ENCODE results near the gene ABCC11. TPM values are rescaled to one million over a fixed set of nuclear protein-coding genes. Genes with fewer than 3 reads are reported as not detected.

Gene ABCC11
- total RNA-seq, 2 donors from 2014 or later, result not detected

DNA sequence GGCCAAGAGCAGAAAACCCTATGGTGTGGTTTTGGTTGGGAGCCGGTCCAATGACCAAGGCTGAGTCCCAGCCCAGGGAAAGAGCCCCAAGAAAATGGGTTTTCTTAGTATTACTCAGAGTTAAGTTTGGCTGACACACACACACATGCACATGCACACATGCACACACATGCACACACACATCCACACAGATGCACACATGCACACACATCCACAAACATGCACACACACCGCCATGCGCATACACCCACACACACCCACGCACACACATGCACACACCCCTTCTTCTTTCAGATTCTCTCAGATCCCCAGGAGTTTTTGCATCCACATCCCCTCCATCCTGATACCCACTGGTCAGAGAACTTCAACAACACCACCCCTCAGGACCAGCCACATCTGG is 100.6 kb downstream of the ABCC11 start:
- TF ChIP-seq, protein P1, sequence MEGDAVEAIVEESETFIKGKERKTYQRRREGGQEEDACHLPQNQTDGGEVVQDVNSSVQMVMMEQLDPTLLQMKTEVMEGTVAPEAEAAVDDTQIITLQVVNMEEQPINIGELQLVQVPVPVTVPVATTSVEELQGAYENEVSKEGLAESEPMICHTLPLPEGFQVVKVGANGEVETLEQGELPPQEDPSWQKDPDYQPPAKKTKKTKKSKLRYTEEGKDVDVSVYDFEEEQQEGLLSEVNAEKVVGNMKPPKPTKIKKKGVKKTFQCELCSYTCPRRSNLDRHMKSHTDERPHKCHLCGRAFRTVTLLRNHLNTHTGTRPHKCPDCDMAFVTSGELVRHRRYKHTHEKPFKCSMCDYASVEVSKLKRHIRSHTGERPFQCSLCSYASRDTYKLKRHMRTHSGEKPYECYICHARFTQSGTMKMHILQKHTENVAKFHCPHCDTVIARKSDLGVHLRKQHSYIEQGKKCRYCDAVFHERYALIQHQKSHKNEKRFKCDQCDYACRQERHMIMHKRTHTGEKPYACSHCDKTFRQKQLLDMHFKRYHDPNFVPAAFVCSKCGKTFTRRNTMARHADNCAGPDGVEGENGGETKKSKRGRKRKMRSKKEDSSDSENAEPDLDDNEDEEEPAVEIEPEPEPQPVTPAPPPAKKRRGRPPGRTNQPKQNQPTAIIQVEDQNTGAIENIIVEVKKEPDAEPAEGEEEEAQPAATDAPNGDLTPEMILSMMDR (IDR thresholded peaks at IDR 0.05), result no peak
- Histone ChIP-seq H3K27me3 (no peaks in the 10 kb centered on the region), H3K4me1 (no peaks in the 10 kb centered on the region), H3K27ac (no peak overlapping the region), H3K4me3 (no peak overlapping the region), H3K9me3 (peaks cover 0 to 15% of the 10 kb centered on the region in 2 donors), H3K36me3 (no peaks in the 10 kb centered on the region)
- no peak for DNase-seq (ENCODE audit: low spot score)

DNA sequence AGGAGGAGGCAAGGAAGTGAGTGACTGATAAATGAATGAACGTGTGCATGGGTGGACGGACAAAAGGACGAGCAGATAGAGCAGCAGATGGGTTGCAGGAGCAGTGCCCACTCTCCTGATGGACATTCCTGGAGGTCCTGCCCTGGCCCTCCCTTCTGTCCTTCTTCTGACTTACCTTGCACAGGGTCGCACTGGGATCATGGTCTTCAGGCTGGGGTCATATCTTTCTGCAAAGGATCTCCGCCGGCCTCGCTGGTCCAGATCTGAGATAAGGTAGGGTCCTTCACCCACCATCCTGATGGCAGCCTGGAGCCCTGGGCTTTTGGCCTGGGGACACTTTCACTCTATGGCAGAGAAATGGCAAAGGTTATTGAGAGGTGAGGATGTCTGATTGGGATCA is 101.2 kb downstream of the ABCC11 start:
- H3K27me3 ChIP-seq, result no peaks in the 10 kb centered on the region
- H3K36me3 ChIP-seq, result no peaks in the 10 kb centered on the region
- no peak overlapping the region for H3K27ac ChIP-seq
- no peak overlapping the region for H3K4me3 ChIP-seq
- TF ChIP-seq, protein P1 (IDR thresholded peaks at IDR 0.05), result no peak
- no peaks in the 10 kb centered on the region for H3K4me1 ChIP-seq
- peaks cover 0 to 15% of the 10 kb centered on the region in 2 donors for H3K9me3 ChIP-seq
- no peak for DNase-seq (ENCODE audit: low spot score)

DNA sequence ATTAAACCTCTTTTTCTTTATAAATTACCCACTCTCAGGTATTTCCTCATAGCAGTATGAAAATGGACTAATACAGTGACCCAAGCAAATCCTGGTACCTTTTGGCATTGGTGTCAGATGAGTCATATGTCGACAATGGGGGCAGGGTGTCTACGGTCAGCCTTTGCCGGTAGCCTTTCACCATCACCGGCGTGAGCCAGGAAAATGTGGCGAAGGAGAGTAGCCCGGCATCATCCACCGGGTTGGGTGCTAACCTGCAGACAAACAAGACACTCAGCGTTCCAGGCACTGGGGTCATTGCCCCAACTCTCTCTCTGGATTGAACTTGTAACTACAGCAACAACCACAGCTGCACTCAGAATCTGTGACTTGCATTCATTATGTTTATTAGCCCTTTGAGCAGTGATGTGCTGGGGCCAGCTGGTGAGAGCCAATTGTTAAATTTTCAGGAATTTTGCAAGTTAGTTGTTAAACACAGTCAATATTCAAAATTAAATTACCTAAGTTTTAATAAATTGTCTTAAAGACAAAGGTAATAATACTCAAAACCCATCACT is 103.4 kb downstream of the ABCC11 start:
- peaks cover 0 to 7% of the 10 kb centered on the region in 2 donors for H3K9me3 ChIP-seq
- no peaks in the 10 kb centered on the region for H3K36me3 ChIP-seq
- no peak overlapping the region for H3K4me3 ChIP-seq
- no peak overlapping the region for H3K27ac ChIP-seq
- DNase-seq (ENCODE audit: low spot score), result no peak
- H3K27me3 ChIP-seq, result no peaks in the 10 kb centered on the region
- no peaks in the 10 kb centered on the region for H3K4me1 ChIP-seq
- TF ChIP-seq, protein P1 (IDR thresholded peaks at IDR 0.05), result no peak

DNA sequence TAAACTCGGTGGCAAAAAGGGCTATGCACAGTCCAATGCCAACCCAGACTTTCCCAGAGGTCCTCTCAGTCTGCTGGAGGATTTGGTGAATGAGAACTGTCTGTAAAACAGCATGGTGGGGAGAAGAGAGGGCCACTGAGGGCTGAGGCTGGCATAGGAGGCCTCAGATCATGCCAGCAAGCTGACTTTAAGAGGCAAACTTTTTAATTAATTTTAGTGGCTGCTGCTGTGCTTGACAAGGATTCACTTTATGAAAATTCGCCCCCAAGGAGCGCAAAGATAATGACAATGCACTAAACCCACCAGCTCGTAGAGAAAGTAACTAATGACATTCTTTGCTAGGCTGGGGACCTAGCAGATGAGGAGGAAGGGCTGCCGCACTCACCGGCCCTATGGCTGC is 106.5 kb downstream of the ABCC11 start:
- Histone ChIP-seq H3K9me3 (no peaks in the 10 kb centered on the region), H3K4me1 (peaks cover 0 to 16% of the 10 kb centered on the region in 2 donors), H3K4me3 (no peak overlapping the region), H3K27ac (no peak overlapping the region), H3K36me3 (no peaks in the 10 kb centered on the region), H3K27me3 (no peaks in the 10 kb centered on the region)
- no peak for DNase-seq (ENCODE audit: low spot score)
- TF ChIP-seq, protein P1 (IDR thresholded peaks at IDR 0.05), result no peak

DNA sequence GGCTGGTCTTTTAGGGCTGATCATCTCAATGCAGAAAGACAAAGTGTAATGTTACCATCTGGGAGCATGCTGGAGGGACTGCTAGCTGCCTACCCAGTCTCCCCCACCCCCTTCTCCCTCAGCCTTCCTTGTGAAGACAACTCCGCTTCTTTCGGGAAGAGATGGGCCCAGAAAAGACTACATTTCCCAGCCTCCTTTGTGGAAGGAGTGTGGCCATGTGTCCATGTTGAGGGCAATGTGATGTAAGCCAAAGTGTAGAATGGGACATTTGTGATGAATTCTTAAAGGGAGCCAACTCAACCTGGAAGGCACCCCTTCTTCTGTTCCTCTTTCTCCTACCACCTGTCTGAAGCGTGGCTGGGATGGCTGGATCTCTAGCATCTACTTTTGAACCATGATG is 107.8 kb downstream of the ABCC11 start:
- TF ChIP-seq, protein P1 (IDR thresholded peaks at IDR 0.05), result no peak
- DNase-seq (ENCODE audit: low spot score), result no peak
- no peak overlapping the region for H3K4me3 ChIP-seq
- H3K27me3 ChIP-seq, result no peaks in the 10 kb centered on the region
- no peak overlapping the region for H3K27ac ChIP-seq
- H3K36me3 ChIP-seq, result no peaks in the 10 kb centered on the region
- H3K4me1 ChIP-seq, result peaks cover 0 to 16% of the 10 kb centered on the region in 2 donors
- H3K9me3 ChIP-seq, result no peaks in the 10 kb centered on the region

DNA sequence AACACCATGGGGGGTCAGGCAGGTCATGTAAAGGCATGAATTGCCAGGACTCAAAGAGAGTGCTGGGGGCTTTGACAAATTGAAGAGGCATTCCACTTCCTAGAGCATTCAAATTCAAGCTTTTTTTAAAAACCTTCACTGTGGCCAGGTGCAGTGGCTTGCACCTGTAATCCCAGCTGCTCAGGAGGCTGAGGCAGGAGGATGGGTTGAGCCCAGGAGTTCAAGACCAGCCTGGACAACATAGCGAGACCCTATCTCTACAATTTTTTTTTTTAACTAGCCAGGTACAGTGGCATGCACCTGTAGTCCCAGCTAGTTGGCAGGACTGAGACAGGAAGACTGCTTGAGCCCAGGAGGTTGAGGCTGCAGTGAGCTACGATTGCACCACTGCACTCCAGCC is 108.8 kb downstream of the ABCC11 start:
- TF ChIP-seq, protein P1 (IDR thresholded peaks at IDR 0.05), result no peak
- no peaks in the 10 kb centered on the region for H3K27me3 ChIP-seq
- H3K36me3 ChIP-seq, result no peaks in the 10 kb centered on the region
- peaks cover 0 to 16% of the 10 kb centered on the region in 2 donors for H3K4me1 ChIP-seq
- H3K4me3 ChIP-seq, result no peak overlapping the region
- no peak for DNase-seq (ENCODE audit: low spot score)
- H3K9me3 ChIP-seq, result no peaks in the 10 kb centered on the region
- no peak overlapping the region for H3K27ac ChIP-seq
